Memory B cell (primary cell): ENCODE measurements around the gene RRN3.
A peak's percentile ranks its signal among the peaks of the same experiment; 100 is the strongest.
"Not testable (repeated sequence)": the region's sequence is repeated elsewhere in the genome, so short reads cannot be mapped to it uniquely, and the experiment has no call there.

Experiments
- ATAC-seq: fragments of 150-1000 bp; cut with Tn5 transposase; 2 replicates; pipeline ENCODE4 v1.10.0; 2021; ENCODE audit warnings: low read depth, mild to moderate bottlenecking, moderate library complexity
- DNase-seq, 2 donors: peaks; one replicate each; pipeline ENCODE4 v3.0.0; 2022; ENCODE audit warnings: low spot score in 2 of 2
- H3K27ac Mint-ChIP-seq: one replicate; pipeline ENCODE4 v1.8.0; 2022; ENCODE audit warnings: mild to moderate bottlenecking, moderate library complexity, mixed read lengths
- H3K27me3 Mint-ChIP-seq: one replicate; pipeline ENCODE4 v1.8.0; 2022; ENCODE audit warnings: mixed read lengths
- H3K36me3 Mint-ChIP-seq: one replicate; pipeline ENCODE4 v1.8.0; 2022; ENCODE audit warnings: mild to moderate bottlenecking, mixed read lengths
- H3K4me1 Mint-ChIP-seq: one replicate; pipeline ENCODE4 v1.8.0; 2022; ENCODE audit warnings: mixed read lengths
- H3K4me3 Mint-ChIP-seq: one replicate; pipeline ENCODE4 v1.8.0; 2022; ENCODE audit warnings: mild to moderate bottlenecking, moderate library complexity, mixed read lengths
- H3K9me3 Mint-ChIP-seq: one replicate; pipeline ENCODE4 v1.8.0; 2022; ENCODE audit warnings: mixed read lengths

RRN3 gene

DNA sequence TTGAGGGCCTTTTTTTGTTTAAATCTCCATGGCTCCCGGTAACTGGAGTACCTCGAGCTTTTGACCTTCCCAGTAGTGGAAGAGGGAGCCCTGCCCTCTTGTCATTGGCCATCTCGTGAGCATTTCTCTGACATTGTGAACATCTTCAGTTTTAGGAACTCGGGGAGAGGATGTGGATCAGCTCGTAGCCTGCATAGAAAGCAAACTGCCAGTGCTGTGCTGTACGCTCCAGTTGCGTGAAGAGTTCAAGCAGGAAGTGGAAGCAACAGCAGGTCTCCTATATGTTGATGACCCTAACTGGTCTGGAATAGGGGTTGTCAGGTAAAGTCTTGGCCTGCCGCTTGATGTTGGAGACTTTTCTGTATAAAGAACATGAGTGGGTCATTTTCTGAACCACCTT, 62.5 kb downstream of the RRN3 start:
- Mint-ChIP-seq H3K27ac (peak overlapping the region; percentile 77), H3K27me3 (no peaks in the 10 kb centered on the region), H3K36me3 (peaks cover 27% of the 10 kb centered on the region), H3K4me1 (peaks cover 2% of the 10 kb centered on the region), H3K4me3 (no peak overlapping the region), H3K9me3 (no peaks in the 10 kb centered on the region)
- no peak for ATAC-seq
- DNase-seq: no peak

DNA sequence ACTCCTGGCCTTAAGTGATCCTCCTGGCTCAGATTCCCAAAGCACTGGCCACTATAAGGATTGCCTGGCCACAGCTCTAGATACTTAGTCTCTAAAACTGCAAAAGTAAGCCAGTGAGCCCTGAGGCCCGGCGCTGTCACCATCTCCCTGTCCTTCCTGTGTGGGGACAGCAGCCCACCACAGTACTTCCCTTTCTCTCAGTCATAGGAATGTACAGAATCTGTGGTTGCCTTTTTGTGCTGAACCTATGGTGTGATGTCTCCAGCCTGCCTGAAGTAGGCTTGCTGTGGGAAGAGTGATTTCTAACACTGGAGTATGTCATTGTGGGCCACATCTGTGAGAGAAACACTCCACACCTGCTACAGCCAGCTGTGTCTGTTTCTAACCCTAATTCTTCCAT, 62.9 kb downstream of the RRN3 start:
- no peak for DNase-seq
- Mint-ChIP-seq H3K36me3 (peaks cover 27% of the 10 kb centered on the region), H3K27ac (peak overlapping the region; percentile 77), H3K4me3 (no peak overlapping the region), H3K27me3 (no peaks in the 10 kb centered on the region), H3K9me3 (no peaks in the 10 kb centered on the region), H3K4me1 (peaks cover 2% of the 10 kb centered on the region)
- no peak for ATAC-seq

DNA sequence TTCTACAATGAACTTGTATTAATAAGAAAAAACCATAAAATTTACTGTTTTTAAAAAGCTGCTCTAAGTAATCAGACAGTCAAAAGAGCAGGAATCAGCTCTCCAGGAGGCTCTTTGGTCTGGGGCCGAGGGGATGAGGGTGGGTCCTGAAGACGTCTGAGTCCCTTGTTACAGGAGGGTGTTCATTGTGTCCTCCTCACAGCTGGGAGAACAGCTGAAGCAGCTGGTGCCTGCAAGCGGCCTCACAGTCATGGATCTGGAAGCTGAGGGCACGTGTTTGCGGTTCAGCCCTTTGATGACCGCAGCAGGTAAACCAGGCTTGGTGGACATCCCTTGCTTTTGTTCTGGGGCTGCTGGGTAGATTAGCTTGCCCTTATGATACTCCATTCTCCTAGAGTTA, 64.3 kb downstream of the RRN3 start:
- H3K9me3 Mint-ChIP-seq, H3K4me3 Mint-ChIP-seq, DNase-seq, ATAC-seq, H3K27ac Mint-ChIP-seq, H3K27me3 Mint-ChIP-seq, H3K4me1 Mint-ChIP-seq: not testable (repeated sequence)
- H3K36me3 Mint-ChIP-seq: peaks cover 36% of the 10 kb centered on the region

DNA sequence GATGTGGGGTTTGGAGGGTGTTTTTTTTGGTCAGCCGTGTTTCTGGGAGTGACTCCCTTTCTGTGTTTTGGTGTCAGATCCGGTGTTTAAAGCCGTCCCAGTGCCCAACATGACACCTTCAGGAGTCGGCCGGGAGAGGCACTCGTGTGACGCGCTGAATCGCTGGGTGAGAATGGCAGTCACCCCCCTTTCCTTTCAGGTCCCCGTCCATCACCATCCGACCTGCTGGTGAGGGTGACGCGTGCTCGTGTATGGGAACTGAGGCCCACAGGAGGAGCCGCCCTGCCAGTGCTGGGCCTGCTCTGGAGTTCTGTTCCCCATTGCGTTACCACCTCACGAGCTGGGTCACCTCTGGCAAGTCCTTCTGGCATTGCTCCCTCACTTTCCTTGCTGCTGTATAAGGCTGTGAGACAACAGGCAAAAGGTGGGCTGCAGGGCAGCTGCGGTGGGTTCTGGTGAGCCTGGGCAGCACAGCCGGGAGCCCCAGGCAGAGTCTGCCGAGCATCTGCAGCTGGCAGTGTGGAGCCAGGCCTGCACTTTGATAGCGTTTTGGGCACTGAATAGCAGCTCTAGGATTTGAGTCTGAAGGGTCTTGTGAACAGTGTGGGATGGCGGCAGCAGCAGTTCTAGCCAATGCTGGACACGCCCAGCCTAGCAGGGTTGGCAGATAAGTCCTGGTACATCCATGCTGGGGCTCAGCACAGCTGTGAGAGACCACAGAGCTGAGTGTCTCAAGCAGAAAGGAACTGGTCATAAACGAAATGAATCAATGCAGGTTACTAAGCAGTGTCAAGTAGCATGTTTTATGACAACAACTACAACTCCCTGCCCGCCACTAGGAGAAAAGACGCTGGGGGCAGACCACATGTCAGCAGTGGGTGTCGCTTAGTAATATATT, 65.0 kb downstream of the RRN3 start:
- ATAC-seq, H3K27me3 Mint-ChIP-seq, H3K4me1 Mint-ChIP-seq, H3K27ac Mint-ChIP-seq, DNase-seq, H3K9me3 Mint-ChIP-seq, H3K4me3 Mint-ChIP-seq: not testable (repeated sequence)
- peaks cover 39% of the 10 kb centered on the region for H3K36me3 Mint-ChIP-seq

DNA sequence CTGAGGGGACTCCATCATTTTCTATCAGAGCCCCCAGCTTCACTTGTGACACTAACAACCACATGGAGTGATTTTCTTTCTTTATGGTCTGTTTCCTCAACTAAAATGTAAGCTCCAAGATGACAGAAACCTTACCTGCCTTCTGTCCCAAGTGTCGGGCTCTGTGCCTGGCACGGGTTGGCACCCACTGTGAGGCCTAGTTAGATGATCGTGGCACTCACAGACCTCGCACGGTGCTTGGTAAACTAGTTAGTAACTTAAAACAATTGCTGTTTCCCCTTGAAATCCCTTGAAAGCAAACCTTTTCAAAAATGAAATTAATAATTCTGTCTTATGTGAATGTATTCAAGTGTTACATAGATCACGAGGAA, 65.7 kb downstream of the RRN3 start:
- H3K36me3 Mint-ChIP-seq: peaks cover 41% of the 10 kb centered on the region
- H3K9me3 Mint-ChIP-seq, DNase-seq, H3K27me3 Mint-ChIP-seq, H3K4me3 Mint-ChIP-seq, ATAC-seq, H3K4me1 Mint-ChIP-seq, H3K27ac Mint-ChIP-seq: not testable (repeated sequence)

DNA sequence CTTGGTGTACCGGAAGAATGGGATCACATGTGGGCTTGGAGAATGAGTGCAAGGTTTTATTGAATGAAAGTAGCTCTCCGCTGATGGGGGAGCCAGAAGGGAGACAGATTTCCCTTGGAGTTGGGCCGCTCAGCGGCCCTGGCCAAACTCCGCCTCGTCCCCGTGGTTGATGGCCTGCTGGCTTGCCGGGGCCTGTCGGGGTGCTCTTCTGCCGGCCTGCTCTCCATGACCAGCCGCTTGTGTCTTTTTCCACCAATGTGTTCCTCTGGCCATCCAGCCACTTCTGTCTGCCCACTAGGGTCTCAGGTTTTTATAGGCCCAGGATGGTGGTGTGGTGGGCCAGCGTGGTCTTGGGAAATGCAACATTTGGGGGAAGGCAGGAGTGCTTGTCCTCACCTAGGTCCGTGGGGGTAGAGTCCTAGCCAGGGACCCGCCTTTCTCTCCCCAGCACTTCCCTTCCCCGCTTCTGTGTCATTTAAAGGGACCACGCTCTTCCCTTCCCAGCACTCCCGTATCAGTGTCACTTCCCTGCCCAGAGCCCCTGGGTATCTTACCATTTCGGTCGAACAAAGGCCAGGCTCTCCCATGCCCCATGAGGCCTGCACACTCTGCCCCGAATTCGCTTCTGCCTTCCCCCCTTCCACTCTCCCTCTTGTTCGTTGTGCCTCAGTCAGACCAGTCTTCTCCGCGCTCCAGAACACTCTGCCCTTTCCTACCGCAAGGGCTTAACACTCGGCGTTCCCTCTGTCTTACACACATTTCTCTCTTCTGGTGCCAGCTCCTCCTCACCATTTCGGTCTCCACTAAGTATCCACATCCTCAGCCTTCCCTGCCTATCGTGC, 66.3 kb downstream of the RRN3 start:
- H3K27me3 Mint-ChIP-seq, H3K4me3 Mint-ChIP-seq, H3K27ac Mint-ChIP-seq, H3K9me3 Mint-ChIP-seq, DNase-seq, H3K4me1 Mint-ChIP-seq, ATAC-seq: not testable (repeated sequence)
- peaks cover 43% of the 10 kb centered on the region for H3K36me3 Mint-ChIP-seq

DNA sequence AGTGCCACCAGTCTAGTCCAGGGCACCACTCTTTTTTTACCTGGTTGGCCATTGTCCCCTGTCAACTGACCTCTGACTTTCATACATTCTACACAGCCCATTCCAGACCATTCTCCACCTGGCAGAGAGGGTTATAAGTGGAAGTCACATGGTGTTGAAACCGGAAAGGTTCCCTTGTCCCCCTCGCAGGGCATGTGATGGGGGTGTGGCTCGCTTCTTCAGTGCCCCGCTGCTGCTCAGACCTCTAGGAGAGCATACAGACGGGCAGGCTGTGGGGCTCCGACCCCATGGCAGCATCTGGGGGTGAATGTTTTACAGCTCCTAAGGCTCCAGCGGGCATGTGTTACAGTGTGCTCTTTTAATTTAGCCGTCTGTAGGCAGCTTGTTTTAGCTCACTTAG, 67.0 kb downstream of the RRN3 start:
- not testable (repeated sequence) for H3K4me1 Mint-ChIP-seq, H3K9me3 Mint-ChIP-seq, H3K27ac Mint-ChIP-seq, H3K27me3 Mint-ChIP-seq, ATAC-seq, DNase-seq, H3K4me3 Mint-ChIP-seq
- H3K36me3 Mint-ChIP-seq: peaks cover 39% of the 10 kb centered on the region

DNA sequence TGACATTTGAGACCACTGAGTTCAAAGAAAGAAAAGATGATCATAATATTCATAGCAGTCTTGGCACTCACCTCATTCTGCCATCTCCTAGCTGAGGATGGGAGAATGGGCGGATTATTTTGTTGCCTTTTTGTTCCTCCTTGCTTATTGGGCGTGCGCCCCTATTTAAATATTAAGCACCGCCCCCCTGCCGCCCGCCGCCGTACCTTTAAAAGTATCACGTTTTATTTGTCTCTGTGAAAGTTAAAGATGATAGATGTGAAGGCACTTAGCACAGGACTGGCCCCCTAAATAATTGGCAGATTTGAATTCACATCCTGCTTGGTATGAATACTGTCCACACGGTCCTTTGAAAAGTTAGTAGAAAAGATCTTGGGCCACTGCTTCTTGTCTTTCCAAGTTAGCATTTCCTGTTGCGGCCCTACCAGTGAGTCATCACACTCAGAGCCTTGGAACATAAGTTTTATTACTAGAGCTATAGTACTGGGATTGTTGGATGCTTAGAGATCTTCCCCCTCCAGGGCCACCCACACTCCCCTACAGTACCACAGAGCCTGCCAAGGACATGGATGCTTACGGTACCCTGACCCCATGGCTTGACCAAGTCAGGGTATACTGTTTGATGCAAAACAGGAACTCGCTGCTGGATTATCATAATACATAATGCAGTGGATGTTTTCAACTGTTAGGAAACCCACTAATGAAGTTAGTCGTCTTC, 68.7 kb downstream of the RRN3 start:
- H3K36me3 Mint-ChIP-seq: peaks cover 33% of the 10 kb centered on the region
- not testable (repeated sequence) for H3K4me1 Mint-ChIP-seq, DNase-seq, ATAC-seq, H3K27me3 Mint-ChIP-seq, H3K4me3 Mint-ChIP-seq, H3K9me3 Mint-ChIP-seq
- H3K27ac Mint-ChIP-seq: peak overlapping the region; percentile 10

DNA sequence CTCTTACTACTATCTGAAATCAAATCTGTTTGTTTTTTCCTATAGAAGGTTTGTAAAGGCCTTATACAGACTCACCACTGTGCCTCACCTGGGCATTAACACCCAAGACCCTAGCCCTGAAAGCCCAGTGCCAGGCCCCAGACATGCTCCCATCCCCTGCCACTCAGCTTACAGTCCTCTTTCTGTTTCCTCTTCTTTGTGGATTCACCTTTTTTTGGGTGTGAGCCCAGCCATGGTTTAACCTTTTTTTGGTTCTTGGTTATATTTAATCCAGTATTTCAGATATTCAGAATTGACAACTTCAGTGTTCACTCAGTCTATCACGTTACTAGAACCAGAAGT, 69.2 kb downstream of the RRN3 start:
- H3K4me1 Mint-ChIP-seq, H3K9me3 Mint-ChIP-seq, H3K27me3 Mint-ChIP-seq, H3K4me3 Mint-ChIP-seq, ATAC-seq, DNase-seq: not testable (repeated sequence)
- peak overlapping the region; percentile 10 for H3K27ac Mint-ChIP-seq
- H3K36me3 Mint-ChIP-seq: peaks cover 33% of the 10 kb centered on the region

DNA sequence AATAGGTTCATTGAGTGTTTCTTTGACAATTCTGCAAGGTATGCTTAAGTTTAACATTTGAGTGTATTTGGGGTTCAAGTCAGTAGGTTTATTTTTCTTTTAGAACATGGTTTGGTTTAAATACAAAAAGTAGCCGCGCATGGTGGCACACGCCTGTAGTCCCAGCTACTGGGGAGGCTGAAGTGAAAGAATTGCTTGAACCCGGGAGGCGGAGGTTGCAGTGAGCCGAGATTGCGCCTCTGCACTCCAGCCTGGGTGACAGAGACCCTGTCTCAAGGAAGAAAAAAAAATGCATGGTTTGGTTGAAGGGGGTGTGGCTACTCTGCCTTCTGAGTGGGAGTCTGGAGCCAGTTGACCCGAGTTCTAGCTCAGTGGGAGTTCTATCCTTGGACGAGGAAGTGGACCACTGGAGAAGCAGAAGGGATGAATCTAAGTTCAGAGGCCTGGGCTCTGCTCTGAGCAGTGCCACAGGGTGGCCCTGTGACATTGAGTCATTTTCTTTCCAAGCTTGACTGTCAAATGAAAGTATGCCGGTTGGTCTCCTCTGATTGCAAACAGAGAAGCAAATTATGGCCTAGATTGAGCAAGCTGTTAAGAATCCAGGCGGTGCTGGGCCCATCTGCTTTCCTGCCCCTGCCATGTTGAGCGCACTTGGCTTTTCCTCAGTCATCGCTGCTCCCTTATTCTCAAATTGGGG, 70.5 kb downstream of the RRN3 start:
- H3K27me3 Mint-ChIP-seq, H3K4me3 Mint-ChIP-seq: not testable (repeated sequence)
- peak overlapping the region; percentile 40 for H3K27ac Mint-ChIP-seq

DNA sequence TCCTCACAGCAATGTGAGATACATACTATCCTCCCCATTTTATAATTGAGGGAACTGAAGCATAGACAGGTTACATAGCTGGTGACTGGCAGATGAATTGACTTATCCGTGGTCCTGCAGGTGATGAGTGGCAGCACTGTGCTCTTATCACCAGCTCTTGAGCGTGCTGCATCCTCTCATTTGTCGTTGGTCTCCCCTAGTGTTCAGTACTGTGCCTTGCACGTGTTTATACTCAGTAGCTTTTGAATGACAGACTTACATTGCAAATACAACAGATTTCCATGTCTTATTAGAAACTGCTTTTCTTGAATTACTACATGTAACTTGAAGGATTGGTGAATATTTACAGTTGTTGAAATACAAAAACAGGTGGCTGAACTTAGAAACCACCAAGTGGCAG, 71.9 kb downstream of the RRN3 start:
- peak; percentile 100 for ATAC-seq
- peaks cover 28% of the 10 kb centered on the region for H3K36me3 Mint-ChIP-seq
- H3K4me3 Mint-ChIP-seq, H3K27me3 Mint-ChIP-seq, H3K9me3 Mint-ChIP-seq, H3K4me1 Mint-ChIP-seq: not testable (repeated sequence)
- H3K27ac Mint-ChIP-seq: peak overlapping the region; percentile 40
- peak in 1 of 2 donors; percentile 54 for DNase-seq

More for the DNA sequence above, 70.5 kb downstream of the RRN3 start:
- not testable (repeated sequence) for ATAC-seq, H3K9me3 Mint-ChIP-seq, DNase-seq, H3K4me1 Mint-ChIP-seq
- H3K36me3 Mint-ChIP-seq: peaks cover 33% of the 10 kb centered on the region

DNA sequence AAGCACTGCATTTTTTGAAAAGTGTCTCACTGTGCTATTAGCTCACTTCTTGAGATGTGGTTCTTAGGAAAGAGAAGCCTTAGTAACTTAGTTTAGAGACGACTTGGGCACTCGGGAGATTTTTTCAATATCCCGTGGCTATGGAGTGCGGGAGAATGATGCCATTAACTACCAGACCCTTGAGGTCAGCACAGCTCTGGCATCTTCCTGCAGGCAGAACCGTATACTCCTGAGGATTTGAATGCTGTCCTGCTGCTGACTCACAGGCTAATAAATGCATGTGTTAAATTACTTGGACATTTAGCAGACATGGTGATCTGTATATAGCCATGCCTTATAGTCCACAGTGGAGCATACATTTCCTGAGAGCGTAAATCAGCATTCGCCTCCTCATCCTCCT, 72.6 kb downstream of the RRN3 start:
- H3K9me3 Mint-ChIP-seq, DNase-seq, H3K4me3 Mint-ChIP-seq, H3K4me1 Mint-ChIP-seq, ATAC-seq, H3K27me3 Mint-ChIP-seq: not testable (repeated sequence)
- Mint-ChIP-seq H3K27ac (peak overlapping the region; percentile 40), H3K36me3 (peaks cover 30% of the 10 kb centered on the region)

DNA sequence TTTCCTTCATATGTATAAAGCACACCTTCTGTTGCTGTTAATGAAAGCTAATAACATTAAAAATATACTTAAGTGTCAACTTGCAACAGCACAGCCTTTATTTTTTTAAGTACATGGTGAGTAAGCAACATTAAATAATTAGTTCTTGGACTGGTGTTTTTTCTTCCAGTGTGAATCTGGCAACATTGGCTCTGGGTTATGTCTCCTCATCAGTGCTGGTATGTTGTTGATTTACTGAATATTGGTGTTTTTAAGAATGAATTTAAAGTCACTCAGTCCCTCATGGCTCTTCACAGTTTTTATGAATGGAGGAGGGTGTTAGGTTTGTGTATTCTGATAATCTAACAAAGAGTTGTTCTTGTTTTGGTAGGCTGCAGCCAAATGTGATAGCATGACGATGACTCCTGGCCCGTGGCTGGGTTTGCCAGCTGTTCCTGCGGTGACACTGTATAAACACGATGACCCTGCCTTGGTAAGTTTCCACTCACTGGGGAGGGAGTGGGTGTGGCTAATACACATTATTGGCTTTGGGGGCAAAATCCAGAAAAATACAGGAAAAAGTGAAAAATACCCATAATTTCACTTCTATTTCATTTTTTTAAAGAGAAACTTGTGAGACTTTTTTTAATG, 77.0 kb downstream of the RRN3 start:
- H3K4me3 Mint-ChIP-seq, H3K27me3 Mint-ChIP-seq, DNase-seq, H3K4me1 Mint-ChIP-seq, H3K9me3 Mint-ChIP-seq, ATAC-seq: not testable (repeated sequence)
- Mint-ChIP-seq H3K27ac (peak overlapping the region; percentile 78), H3K36me3 (peaks cover 13% of the 10 kb centered on the region)
